VCaP (cell line): ENCODE data around the gene SLC9A9.

Experiments
- H3K27ac ChIP-seq: fragments of 450-650 bp; 2 replicates; pipeline ENCODE4 v1.5.1; 2017
- TF ChIP-seq, protein P1 (sequence below): fragments of 450-650 bp; conservative IDR thresholded peaks from 2 replicates; pipeline ENCODE4 v1.5.1; 2017; ENCODE audit warnings: mild to moderate bottlenecking, moderate library complexity

The SLC9A9 gene

DNA sequence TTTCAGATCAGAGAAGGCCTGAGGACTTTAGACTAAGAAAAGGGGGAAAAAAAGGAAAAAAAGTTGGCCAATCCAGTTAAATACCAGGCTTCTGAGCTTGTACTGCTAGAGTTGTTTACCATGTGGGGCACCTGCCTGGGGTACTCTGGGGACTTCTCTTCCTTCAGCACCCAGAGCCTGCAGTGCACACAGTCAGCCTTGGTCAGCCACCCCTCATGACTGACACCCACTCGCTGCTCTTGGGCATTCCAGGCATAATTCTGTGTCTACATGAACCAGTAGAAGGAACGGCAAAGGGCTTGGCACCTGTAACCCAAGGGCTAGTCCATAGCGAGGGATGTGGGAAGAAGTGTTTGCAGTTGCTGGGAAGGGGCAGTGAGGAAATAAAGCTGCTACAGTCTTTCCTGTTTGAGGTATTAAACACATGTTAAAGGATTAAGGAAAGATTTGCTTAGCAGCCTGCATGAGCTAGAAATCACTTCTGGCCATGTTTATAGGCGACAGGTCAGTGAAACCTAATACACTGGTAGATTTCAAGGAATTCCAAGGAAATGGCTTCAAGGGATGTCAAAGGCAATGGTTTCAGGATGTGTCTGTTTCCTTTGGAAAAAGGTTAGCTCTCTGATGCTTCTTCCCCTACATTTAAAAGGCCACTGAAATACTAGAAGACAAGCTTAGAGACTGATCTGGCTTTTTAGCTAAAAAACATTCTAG is 496.2 kb downstream of the SLC9A9 start:
- no peak overlapping the region for H3K27ac ChIP-seq
- TF ChIP-seq, protein P1, sequence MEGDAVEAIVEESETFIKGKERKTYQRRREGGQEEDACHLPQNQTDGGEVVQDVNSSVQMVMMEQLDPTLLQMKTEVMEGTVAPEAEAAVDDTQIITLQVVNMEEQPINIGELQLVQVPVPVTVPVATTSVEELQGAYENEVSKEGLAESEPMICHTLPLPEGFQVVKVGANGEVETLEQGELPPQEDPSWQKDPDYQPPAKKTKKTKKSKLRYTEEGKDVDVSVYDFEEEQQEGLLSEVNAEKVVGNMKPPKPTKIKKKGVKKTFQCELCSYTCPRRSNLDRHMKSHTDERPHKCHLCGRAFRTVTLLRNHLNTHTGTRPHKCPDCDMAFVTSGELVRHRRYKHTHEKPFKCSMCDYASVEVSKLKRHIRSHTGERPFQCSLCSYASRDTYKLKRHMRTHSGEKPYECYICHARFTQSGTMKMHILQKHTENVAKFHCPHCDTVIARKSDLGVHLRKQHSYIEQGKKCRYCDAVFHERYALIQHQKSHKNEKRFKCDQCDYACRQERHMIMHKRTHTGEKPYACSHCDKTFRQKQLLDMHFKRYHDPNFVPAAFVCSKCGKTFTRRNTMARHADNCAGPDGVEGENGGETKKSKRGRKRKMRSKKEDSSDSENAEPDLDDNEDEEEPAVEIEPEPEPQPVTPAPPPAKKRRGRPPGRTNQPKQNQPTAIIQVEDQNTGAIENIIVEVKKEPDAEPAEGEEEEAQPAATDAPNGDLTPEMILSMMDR = no peak

DNA sequence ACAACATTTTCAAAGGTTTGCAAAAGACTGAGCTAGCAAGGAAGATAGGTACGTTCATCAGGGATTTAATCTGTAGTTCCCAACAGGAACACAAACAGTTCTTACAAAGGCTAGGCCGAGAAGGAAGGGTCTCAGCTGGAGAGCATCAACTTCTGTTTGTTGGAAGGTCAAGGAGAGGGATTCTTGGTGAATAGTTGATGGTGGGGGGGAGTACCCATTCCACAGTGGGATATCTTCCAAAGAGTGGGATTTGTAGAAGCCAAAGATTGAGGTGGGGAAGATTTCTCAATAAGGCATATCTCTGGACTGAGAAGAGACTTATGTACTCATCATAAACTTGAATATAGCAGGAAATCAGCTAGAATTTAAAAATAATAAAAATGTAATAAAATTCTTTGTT is 496.9 kb downstream of the SLC9A9 start:
- TF ChIP-seq, protein P1 = no peak
- no peak overlapping the region for H3K27ac ChIP-seq

DNA sequence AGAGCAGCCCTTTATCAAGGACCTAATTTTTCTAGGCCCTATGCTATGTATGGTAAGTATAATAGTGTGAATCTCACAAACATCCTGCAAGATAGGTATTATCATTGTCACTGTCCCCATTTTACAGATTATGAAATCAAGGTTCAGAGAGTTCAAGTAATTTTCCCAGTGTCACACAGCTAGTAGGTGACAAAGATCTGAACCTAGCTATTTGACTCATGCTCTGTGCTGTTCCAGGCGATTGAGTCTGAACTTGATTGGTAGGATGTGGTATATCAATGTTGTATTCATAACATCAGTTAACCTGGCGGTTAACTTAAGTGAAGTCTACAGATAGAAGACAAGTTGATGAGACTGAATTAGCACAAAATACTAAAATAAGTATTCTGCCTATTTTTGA is 498.8 kb downstream of the SLC9A9 start:
- H3K27ac ChIP-seq = no peak overlapping the region
- TF ChIP-seq, protein P1 = no peak

DNA sequence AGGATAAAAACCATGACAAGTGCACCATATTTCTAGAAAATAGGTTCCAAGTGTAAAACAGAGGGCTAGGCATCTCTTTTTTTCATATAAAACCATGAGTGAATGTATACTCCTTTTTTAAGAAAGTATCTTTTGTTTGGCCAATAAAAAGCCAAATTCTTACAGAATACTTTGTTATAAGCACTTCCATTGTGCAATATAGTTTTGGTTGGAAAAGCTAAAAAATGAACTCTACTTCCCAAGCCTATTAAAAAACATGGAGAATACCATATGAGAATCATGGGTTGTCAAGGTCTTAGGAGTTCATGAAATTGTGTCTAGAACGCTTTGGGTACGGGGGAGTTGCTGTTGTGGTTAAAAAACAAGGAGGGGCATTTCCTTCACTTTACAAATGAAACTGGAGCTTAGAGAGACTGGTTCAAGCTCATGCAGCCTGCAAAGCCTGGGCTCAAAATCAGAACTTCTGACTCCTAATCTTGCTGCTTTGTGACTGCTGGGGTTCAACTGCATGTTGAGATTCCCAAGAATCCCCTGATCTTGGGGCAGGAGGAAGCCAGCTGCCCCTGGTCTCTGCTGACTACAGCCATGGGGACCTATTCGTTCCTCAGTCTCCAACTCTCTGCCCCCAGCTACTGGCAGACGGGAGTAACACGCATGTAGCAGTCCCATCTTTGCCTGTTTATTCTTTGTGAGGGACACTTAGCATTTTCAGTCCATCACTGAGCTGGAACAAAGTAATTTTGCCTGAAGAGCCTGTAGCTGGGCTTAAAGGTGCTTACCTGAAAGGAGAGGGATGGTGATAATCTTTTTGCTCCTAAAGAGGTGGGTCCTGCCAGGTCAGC is 499.6 kb downstream of the SLC9A9 start:
- H3K27ac ChIP-seq = no peak overlapping the region
- TF ChIP-seq, protein P1 = no peak

DNA sequence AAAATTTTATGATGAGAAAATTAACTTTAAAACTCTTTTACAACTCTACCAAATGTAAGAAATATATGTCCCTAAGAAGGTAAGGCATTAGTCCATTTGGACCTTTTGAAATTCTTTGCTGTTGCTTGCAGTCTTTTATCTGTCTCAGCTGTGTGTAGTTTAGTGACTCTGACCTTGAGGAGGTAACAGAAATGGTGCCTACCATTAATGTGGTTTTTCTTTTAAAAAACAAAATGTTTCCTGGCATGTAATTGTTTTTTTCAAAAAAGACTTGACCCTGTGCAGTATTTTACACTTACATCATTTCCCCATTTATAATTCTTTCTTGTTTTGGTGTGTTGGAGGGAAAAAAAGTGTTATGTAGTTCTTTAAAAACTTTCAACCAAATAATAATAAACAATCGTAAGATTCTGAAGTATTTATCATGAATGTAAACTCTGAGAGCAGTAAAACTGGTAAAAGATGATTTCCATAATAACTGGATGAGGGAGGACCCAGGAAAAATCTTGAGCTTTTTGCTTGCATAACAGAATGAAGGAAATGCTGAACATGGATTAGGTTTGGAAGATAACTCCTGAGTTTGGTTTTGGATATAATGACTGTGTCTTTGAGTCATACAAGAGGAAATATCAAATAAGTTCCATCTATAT is 503.6 kb downstream of the SLC9A9 start:
- no peak overlapping the region for H3K27ac ChIP-seq
- TF ChIP-seq, protein P1 = no peak

DNA sequence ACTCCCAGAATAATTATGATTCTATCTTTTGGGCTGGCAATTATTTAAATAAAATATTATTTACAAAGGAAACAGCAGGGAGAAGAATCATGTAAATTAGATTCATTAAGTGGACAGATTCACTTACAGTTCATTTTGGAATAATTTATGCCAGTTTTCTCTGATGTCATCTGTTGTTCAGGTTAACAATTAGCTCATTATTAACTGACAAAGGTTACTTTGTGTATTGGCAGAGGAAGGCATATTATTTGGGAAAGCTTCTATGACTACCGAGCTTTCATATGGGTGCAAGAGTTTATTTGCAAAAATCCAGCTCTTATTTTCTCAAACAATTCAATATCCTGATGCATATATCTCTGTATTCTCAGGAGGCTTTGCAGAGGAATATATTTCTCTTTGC is 504.3 kb downstream of the SLC9A9 start:
- no peak overlapping the region for H3K27ac ChIP-seq

More for the DNA sequence above, 504.3 kb downstream of the SLC9A9 start:
- TF ChIP-seq, protein P1 = no peak
